ENCODE measurements around the gene EEA1. TPM values are rescaled to one million over a fixed set of nuclear protein-coding genes. Genes with fewer than 3 reads are reported as not detected.
A peak's percentile ranks its signal among the peaks of the same experiment; 100 is the strongest.

EEA1 gene
- total RNA-seq, 1 experiment from 2014 or later, result 14.9 TPM

GRCh38 chr12:92933606-92934005, 4.5 kb upstream of the EEA1 start:
- Histone ChIP-seq H2AK5ac (ENCODE audit: insufficient read length, low read length) (no peak overlapping the region), H2BK15ac (ENCODE audit: low read depth, low read length) (no peak overlapping the region), H4K8ac (replicated peaks; ENCODE audit: insufficient read length, low read depth, low read length) (no peak overlapping the region), H4K91ac (ENCODE audit: insufficient read length, low read depth, low read length) (no peak overlapping the region), H3K27me3 (ENCODE audit: insufficient read depth, low read length) (no peaks in the 10 kb centered on the region), H3K14ac (ENCODE audit: insufficient read depth, low read length) (no peak overlapping the region), H3K18ac (ENCODE audit: insufficient read length, low read depth, low read length) (no peak overlapping the region), H3K56ac (ENCODE audit: insufficient read length, low read depth, low read length) (no peak overlapping the region), H2BK20ac (ENCODE audit: low read depth, low read length, poor library complexity, severe bottlenecking) (no peak overlapping the region), H3K4me2 (ENCODE audit: insufficient read depth, insufficient read length, low read length) (peak overlapping the region; percentile 5), H3K23me2 (ENCODE audit: insufficient read length, low read depth, low read length, poor library complexity, severe bottlenecking) (peaks cover 3% of the 10 kb centered on the region), H3K79me2 (ENCODE audit: insufficient read depth, low read length) (no peaks in the 10 kb centered on the region), H2AFZ (ENCODE audit: low read length) (no peak overlapping the region), H3K79me1 (ENCODE audit: insufficient read depth, low read depth, low read length, poor library complexity, severe bottlenecking) (no peaks in the 10 kb centered on the region), H3K4ac (ENCODE audit: low read depth, low read length) (no peak overlapping the region), H3K27ac (ENCODE audit: insufficient read length, low read depth, low read length) (no peak overlapping the region), H4K5ac (ENCODE audit: insufficient read length, low read depth, low read length) (no peak overlapping the region), H2BK5ac (ENCODE audit: insufficient read length, low read length) (no peak overlapping the region), H3K23ac (ENCODE audit: insufficient read length, low read depth, low read length) (no peak overlapping the region), H3T11ph (ENCODE audit: low read length) (no peak overlapping the region), H2BK120ac (ENCODE audit: low read depth, low read length, poor library complexity, severe bottlenecking) (no peak overlapping the region), H2BK12ac (ENCODE audit: insufficient read length, low read depth, low read length) (no peak overlapping the region), H3K4me1 (ENCODE audit: insufficient read depth, low read length) (peaks cover 10% of the 10 kb centered on the region; the same call in 1 of the 2 replicates), H4K20me1 (ENCODE audit: control insufficient read depth, insufficient read depth, insufficient read length) (no peaks in the 10 kb centered on the region), H3K9me3 (ENCODE audit: control insufficient read depth, low read depth, low read length) (no peaks in the 10 kb centered on the region), H3K9ac (ENCODE audit: extremely low read depth, insufficient read length, low read length) (no peak overlapping the region)
- no peak for TF ChIP-seq CTCF (conservative IDR thresholded peaks at IDR 0.05)
- no peaks in the 10 kb centered on the region for H3K27me3 Mint-ChIP-seq (ENCODE audit: low read depth)
- no CpG with 5 or more reads among the region's 3 CpGs for WGBS (ENCODE audit: extremely low coverage, insufficient read length, low lambda C conversion rate)
- DNase-seq, result peak; percentile 49
- H3K4me3 Mint-ChIP-seq, result peak overlapping the region in 1 of 2 experiments; percentile 43; a peak in 2 of 5 replicates
- H3K4me1 Mint-ChIP-seq, result peaks cover 37 to 45% of the 10 kb centered on the region in 2 experiments
- peak overlapping the region; percentile 20 to 67 (median 38); a peak in 6 of 7 replicates for H3K27ac Mint-ChIP-seq
- H3K9me3 Mint-ChIP-seq, result no peaks in the 10 kb centered on the region
- no peaks in the 10 kb centered on the region for H3K36me3 Mint-ChIP-seq (ENCODE audit: insufficient read depth in 1 of 3, low read depth in 3 of 3)

Data from H9 (cell line).